Bronchial epithelial cell (primary cell): ENCODE results near the gene PSTPIP1. TPM values are rescaled to one million over a fixed set of nuclear protein-coding genes. Genes with fewer than 3 reads are reported as not detected.

Experiments
- DNase-seq: peaks from one replicate; pipeline ENCODE4 v3.0.0-alpha.2; 2010; ENCODE audit warnings: low read depth
- FAIRE-seq: peaks from 2 replicates; lab custom pipeline; 2011; peaks lifted over from hg19 to GRCh38; lab: Jason Lieb, UNC
- H3K27me3 ChIP-seq: 2 replicates; pipeline ENCODE4 v1.5.1; 2011; ENCODE audit warnings: low read length; ENCODE audit not compliant: control insufficient read depth, insufficient read depth
- H3K36me3 ChIP-seq: 2 replicates; pipeline ENCODE4 v1.5.1; 2011; ENCODE audit warnings: low read length; ENCODE audit not compliant: control insufficient read depth, insufficient read depth
- H3K4me3 ChIP-seq: 2 replicates; pipeline ENCODE4 v1.5.1; 2011; ENCODE audit warnings: mild to moderate bottlenecking, low read depth, low read length, control low read depth
- CTCF ChIP-seq: IDR thresholded peaks from 2 replicates; pipeline ENCODE4 v1.5.1; 2011; ENCODE audit warnings: mild to moderate bottlenecking, moderate library complexity, low read length, control low read depth, inconsistent platforms; ENCODE audit not compliant: insufficient read depth, severe bottlenecking
- total RNA-seq: library from RNA; depleted of rRNA; stranded (reverse); fragments of >200 nt; gene quantifications from 2 replicates; pipeline ENCODE4 v1.2.1, GENCODE V29; 2014

PSTPIP1 gene
- total RNA-seq, 1 donor from 2014 or later, result not detected

DNA sequence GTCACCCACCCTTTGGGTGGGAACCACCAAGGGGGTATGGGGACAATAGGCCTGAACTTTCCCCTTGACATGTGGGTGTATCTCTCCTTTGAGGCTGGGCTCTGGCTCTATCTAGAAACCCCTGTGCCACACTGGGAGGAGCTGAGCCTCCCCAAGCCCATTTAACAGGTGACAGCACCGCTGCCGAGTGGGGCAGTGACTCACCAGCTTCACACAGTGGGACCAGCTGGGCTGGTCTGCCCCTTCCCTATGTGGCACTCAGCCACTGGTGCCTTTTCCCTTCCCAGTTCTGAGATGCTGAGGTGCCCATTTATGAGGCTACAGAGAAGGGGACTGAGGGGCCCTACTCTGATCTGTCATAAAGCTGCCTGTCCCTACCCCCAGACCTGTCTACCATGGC, 5.1 kb downstream of the PSTPIP1 start:
- no peak for TF ChIP-seq CTCF
- no peak for DNase-seq
- H3K27me3 ChIP-seq, result no peaks in the 10 kb centered on the region
- H3K36me3 ChIP-seq, result no peaks in the 10 kb centered on the region
- H3K4me3 ChIP-seq, result no peak overlapping the region
- FAIRE-seq, result no peak

DNA sequence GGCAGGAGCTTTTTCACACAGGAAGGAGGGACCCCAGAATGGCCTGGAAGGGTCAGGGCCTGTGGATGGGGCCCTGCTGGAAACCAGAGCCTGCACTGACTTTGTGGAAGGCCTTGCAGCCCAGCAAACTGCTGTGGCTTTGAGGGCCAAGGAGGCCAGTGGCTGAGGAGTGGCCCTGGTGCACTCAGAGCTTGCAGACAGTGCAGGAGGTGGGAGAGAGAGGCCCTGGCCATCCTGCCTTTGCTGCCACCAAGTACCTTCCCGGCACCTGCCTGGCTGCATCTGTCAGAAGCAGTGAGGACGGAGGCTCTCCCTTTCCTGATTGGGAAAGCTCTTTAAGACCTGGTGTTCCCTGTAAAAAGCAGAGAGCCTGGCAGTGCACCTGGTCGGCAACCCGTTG, 6.4 kb downstream of the PSTPIP1 start:
- Histone ChIP-seq H3K4me3 (no peak overlapping the region), H3K36me3 (no peaks in the 10 kb centered on the region), H3K27me3 (no peaks in the 10 kb centered on the region)
- FAIRE-seq (no peak), DNase-seq (no peak)
- TF ChIP-seq CTCF, result no peak

GRCh38 chr15:77001966-77002365, 7.0 kb downstream of the PSTPIP1 start:
- TF ChIP-seq CTCF, result no peak
- Histone ChIP-seq H3K36me3 (no peaks in the 10 kb centered on the region), H3K27me3 (no peaks in the 10 kb centered on the region), H3K4me3 (no peak overlapping the region)
- FAIRE-seq, result no peak
- DNase-seq, result no peak

- Histone ChIP-seq H3K36me3 (no peaks in the 10 kb centered on the region), H3K27me3 (no peaks in the 10 kb centered on the region), H3K4me3 (no peak overlapping the region)
- TF ChIP-seq CTCF, result no peak
- FAIRE-seq (peak; percentile 66), DNase-seq (no peak)
These were observed 7.5 kb downstream of the PSTPIP1 start for GRCh38 chr15:77002436-77002835.

DNA sequence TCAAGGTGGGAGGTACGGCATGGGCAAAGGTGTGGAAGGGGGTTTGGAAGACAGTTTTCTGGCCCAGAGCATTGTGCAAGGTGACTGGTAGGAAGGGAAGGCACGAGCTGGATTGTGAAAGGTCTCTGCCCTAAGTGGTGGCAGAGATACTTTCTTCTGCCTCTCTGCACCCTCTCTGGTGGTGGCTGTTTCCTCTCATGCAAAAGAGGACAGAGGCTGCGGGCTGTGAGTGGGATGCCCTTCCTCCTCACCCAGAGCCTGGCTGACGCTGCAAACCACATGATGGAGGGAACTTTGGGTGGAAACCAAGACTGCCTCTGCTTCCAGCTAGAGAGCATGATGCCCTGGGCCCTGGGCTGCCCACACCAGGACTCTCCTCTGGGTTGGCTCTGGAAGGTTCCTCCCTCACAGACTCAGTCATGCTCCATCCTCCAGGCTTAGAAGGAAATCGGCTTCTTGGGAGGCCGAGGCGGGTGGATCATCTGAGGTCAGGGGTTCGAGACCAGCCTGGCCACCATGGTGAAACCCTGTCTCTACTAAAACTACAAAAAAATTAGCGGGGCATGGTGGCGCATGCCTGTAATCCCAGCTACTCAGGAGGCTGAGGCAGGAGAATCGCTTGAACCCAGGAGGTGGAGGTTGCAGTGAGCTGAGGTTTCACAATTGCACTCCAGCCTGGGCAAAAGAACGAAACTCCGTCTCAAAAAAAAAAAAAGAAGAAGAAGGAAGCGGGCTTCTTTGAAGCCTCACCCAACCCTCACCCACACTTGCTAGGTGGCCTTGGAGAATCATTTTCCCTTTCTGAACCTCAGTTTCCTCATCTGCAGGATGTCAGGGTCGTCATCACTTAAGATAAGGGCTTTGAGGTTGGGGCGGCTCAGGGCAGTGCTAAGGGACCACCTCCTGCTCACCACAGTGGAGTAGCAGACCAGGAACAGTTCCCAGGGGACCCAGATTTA, 8.3 kb downstream of the PSTPIP1 start:
- H3K36me3 ChIP-seq, result no peaks in the 10 kb centered on the region
- no peaks in the 10 kb centered on the region for H3K27me3 ChIP-seq
- FAIRE-seq (peak; percentile 91), DNase-seq (no peak)
- H3K4me3 ChIP-seq, result no peak overlapping the region
- no peak for TF ChIP-seq CTCF
